ENCODE data around the gene EDAR.

DNA sequence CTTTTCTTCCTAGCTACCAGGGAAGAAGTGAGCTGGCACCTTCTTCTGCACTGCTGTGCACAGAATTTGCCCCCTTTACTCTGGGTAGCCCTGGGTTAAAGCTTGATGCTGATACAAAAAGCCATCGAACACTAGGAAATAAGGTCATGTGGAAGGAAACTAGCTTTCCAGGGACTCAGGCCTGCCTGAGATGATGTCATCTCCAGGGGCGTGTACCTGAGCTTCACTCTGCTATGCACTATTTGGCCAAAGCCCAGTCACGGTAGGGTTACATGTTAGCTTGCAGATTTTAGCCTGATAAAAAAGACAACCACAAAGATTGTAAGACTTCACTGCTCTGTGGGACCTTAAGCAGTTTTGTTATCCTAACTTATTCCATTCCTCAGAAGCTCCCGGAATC is 20.4 kb downstream of the EDAR start:
- TF ChIP-seq, protein P1, sequence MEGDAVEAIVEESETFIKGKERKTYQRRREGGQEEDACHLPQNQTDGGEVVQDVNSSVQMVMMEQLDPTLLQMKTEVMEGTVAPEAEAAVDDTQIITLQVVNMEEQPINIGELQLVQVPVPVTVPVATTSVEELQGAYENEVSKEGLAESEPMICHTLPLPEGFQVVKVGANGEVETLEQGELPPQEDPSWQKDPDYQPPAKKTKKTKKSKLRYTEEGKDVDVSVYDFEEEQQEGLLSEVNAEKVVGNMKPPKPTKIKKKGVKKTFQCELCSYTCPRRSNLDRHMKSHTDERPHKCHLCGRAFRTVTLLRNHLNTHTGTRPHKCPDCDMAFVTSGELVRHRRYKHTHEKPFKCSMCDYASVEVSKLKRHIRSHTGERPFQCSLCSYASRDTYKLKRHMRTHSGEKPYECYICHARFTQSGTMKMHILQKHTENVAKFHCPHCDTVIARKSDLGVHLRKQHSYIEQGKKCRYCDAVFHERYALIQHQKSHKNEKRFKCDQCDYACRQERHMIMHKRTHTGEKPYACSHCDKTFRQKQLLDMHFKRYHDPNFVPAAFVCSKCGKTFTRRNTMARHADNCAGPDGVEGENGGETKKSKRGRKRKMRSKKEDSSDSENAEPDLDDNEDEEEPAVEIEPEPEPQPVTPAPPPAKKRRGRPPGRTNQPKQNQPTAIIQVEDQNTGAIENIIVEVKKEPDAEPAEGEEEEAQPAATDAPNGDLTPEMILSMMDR (IDR thresholded peaks at IDR 0.05; ENCODE audit: low read length), result no peak
- no peak for TF ChIP-seq EZH2 (IDR thresholded peaks at IDR 0.05; ENCODE audit: borderline replicate concordance, low read length)
